HG02870 (cell line): ENCODE data around the gene TMEM97.
"Not testable (repeated sequence)": the region's sequence is repeated elsewhere in the genome, so short reads cannot be mapped to it uniquely, and the experiment has no call there.

Experiments used
- ATAC-seq: cut with Tn5 transposase; IDR thresholded peaks from one replicate; pipeline ENCODE4 v1.9.1; 2021; ENCODE audit warnings: mild to moderate bottlenecking, moderate library complexity; ENCODE audit not compliant: unreplicated experiment

The TMEM97 gene

DNA sequence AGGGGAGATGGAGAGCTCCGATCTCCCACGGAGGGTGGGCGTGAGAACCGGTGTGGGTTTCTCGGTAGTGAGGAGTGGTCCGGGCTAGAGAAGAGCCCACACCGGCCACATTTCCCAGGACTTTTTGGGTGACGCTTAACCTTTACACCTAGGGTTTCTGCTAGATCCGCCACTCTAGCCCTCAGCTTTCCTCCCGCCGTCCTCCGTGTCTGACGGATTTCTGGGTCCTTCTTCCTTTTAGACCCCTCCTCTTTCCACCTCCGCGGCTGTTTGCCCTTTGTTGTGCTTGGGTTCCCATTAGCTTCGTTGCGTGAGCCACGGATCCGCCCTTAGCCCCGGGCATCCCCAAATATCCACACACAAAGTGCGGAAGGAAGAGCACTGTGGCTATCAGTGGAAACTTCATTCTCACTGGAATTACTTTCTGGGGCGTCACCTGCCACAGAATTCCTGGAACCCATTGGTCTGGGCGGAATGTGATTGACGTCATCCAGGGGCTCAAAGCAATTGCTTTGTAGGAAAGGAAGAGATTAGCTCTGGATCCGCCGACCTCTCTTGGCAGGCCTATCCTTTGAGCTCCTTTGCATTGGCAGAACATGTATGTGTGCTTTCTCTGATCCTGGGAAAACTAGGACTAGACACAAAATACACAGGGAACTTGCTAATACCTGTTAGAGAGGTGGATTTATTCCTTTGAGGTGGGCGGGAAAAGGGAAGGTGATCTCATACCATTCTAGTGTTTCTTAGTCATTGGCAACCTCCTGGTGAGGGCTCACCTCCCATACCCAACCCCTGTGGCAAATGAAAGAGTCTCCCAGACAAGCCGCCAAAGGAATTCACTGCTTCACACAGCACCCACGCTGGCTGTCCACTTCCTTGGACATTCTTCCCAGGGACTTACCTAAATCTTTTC lies 17.2 kb downstream of the TMEM97 start:
- no peak for ATAC-seq

GRCh38 chr17:28338056-28338768 lies 19.2 kb downstream of the TMEM97 start:
- no peak for ATAC-seq

- ATAC-seq, result not testable (repeated sequence)
Observed at GRCh38 chr17:28338769-28339212, 19.8 kb downstream of the TMEM97 start.

- no peak for ATAC-seq
Observed at GRCh38 chr17:28339431-28339830, 20.4 kb downstream of the TMEM97 start.

GRCh38 chr17:28340374-28340773 lies 21.4 kb downstream of the TMEM97 start:
- no peak for ATAC-seq

GRCh38 chr17:28341516-28341915 lies 22.5 kb downstream of the TMEM97 start:
- ATAC-seq, result no peak

DNA sequence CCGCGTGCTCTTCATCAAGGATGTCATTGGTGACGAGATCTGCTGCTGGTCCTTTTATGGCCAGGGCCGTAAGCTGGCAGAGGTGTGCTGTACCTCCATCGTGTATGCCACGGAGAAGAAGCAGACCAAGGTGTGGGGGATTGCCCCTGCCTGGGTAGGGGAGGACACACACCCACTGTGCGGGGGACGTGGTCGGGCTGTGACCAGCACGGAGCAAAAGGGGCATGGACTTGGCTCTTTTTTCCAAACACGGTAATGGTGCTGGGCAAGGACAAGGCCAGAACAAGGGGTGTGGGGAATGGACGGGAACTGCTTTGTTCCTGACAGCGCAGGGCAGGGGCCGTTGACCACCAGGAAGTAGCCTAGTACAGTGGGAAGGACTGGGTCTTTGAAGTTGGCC lies 23.3 kb downstream of the TMEM97 start:
- ATAC-seq, result no peak

- ATAC-seq, result no peak
Observed at GRCh38 chr17:28343491-28343932, 24.5 kb downstream of the TMEM97 start.

GRCh38 chr17:28344011-28344410 lies 25.0 kb downstream of the TMEM97 start:
- no peak for ATAC-seq

DNA sequence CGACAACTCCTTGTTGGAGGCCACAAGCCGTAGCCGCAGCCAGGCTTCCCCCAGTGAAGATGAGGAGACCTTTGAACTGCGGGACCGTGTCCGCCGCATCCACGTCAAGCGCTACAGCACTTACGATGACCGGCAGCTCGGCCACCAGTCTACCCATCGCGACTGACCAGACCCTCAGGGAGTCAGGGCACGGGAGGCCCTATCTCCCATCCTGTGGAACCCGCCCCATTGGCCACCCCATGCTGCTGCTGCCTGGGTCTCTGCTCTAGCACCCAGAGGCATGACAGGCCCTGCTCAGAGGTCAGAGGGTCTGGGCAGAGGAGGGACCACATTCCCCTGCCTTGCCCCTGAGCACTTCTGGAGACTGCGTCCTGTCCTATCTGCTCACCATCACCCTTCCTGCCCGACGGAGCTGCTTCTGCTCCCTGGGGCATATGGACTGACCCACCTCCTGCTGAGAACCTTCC lies 25.5 kb downstream of the TMEM97 start:
- ATAC-seq, result no peak

- no peak for ATAC-seq
Observed at GRCh38 chr17:28345419-28346198, 26.6 kb downstream of the TMEM97 start.

- no peak for ATAC-seq
Observed at GRCh38 chr17:28346199-28346580, 27.2 kb downstream of the TMEM97 start.

DNA sequence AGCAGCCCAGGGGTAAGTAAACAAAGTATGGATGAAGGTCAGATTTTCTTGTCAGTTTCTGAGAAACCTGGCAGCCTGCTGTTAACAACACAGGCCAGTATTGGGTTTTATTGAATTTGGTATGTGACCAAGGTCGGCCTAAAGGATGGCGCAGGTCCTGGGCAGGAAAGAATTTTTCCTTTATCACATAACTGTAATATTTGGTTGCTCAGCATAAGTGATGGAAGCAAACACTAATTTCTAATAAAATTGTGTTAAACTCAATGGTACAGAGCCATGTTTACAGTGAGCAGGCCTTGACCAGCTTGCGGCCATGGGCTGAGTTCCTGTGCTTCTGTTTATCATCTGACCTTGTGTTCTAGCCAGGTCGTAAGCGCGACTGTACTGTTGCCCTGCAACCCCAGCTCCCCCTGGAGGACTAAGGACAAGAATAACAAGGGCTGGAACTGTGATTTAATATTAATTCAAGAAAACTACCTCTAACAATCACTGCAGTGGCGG lies 27.8 kb downstream of the TMEM97 start:
- ATAC-seq, result no peak

- no peak for ATAC-seq
Observed at GRCh38 chr17:28347261-28347891, 28.4 kb downstream of the TMEM97 start.

DNA sequence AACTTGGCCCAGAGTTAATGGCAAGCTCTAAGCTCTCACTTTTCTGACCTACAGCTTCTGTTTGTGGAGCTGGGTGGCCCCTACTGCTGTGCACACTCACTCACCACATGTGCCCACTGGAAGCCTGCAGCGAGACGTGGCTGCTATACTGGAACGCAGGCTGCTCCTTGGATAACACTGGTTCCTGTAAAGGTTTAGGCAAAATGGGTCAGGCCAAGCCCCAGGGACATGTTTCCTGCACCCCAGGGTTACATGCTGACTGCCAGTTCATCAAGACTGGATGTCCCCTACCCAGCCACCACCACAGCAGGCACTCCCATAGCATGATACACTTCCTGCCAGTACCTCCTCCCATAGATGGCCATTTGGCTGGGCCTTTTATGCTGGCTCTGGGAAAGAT lies 30.0 kb downstream of the TMEM97 start:
- no peak for ATAC-seq

DNA sequence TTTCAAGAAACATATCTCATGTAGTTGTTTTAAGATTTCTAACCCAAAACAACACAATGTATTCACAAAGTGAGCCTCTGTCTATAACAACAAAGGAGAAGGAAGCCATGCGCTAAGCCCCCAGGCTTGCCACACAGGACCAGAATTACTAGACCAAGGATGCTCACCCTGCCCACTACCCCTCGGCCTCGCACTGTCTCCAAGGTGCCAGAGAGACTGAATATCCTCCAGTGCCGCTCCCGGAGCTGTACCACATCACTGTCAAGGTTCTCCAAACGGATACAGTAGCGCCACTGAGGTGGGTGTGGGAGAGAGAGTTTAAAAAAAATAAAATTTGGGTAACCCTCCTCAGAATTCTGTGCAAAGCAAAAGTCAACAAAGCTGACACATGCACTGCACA lies 31.3 kb downstream of the TMEM97 start:
- no peak for ATAC-seq

GRCh38 chr17:28357061-28357900 lies 38.3 kb downstream of the TMEM97 start, which contains the start of gene POLDIP2:
POLDIP2 (minus strand) TSS chr17:28357527; CDS start chr17:28357448, 79 bp downstream.
- ATAC-seq, result peak; percentile 93

GRCh38 chr17:28357901-28358197 lies 38.8 kb downstream of the TMEM97 start:
- no peak for ATAC-seq

DNA sequence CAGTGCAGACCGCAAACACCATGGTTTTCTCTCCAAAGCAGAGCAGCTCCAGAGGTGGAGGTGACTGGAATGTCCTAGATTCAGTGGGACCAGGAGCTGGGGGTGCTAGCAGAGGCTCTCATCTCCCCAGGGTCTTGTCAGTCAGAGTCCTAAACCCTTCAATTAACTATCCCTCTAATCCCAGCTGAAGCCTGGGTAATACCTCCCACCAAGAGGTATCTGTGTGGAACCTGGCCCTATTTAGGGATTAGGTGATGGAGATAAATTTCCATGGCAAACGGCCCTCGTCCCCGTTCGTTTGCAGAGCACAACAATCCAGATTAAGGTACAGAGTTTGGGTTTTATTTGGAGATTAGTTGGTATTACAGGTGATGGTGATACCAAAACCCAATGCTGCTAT lies 44.2 kb downstream of the TMEM97 start:
- no peak for ATAC-seq
